Liver (tissue), 9 donors: ENCODE data around the gene CELF1. TPM values are rescaled to one million over a fixed set of nuclear protein-coding genes. Genes with fewer than 3 reads are reported as not detected.

Source experiments
- DNase-seq: peaks from one replicate; pipeline ENCODE4 v3.0.0-alpha.2; 2017; ENCODE audit warnings: low spot score
- H3K27ac ChIP-seq, 2 donors: one replicate each; pipeline ENCODE4 v1.7.0; 2013; ENCODE audit warnings: inconsistent platforms in 2 of 2, low read length in 2 of 2, control low read depth in 1 of 2, low read depth in 1 of 2, mild to moderate bottlenecking in 1 of 2
- H3K27me3 ChIP-seq, 4 donors: one replicate each; pipeline versions ENCODE4 v1.6.1 to v1.7.0; 2013; ENCODE audit warnings: low read length in 3 of 4, inconsistent platforms in 1 of 4, mild to moderate bottlenecking in 1 of 4, moderate library complexity in 1 of 4; ENCODE audit not compliant: control insufficient read depth in 4 of 4, insufficient read depth in 4 of 4
- H3K36me3 ChIP-seq, 4 donors: one replicate each; pipeline versions ENCODE4 v1.6.1 to v1.7.0; 2013; ENCODE audit warnings: low read length in 3 of 4, mild to moderate bottlenecking in 3 of 4, low read depth in 1 of 4, moderate library complexity in 1 of 4; ENCODE audit not compliant: control insufficient read depth in 4 of 4, insufficient read depth in 3 of 4
- H3K4me1 ChIP-seq, 4 donors: one replicate each; pipeline versions ENCODE4 v1.6.1 to v1.7.0; 2013; ENCODE audit warnings: low read length in 3 of 4, mild to moderate bottlenecking in 3 of 4, moderate library complexity in 1 of 4; ENCODE audit not compliant: control insufficient read depth in 4 of 4, insufficient read depth in 4 of 4
- H3K4me3 ChIP-seq, 3 donors: one replicate each; pipeline versions ENCODE4 v1.6.1 to v1.7.0; 2013; ENCODE audit warnings: low read length in 3 of 3, control low read depth in 1 of 3, low read depth in 1 of 3, mild to moderate bottlenecking in 1 of 3
- H3K9ac ChIP-seq, 2 donors: one replicate each; pipeline ENCODE4 v1.7.0; 2013; ENCODE audit warnings: low read length in 2 of 2, mild to moderate bottlenecking in 2 of 2, moderate library complexity in 2 of 2, control low read depth in 1 of 2, low read depth in 1 of 2
- H3K9me3 ChIP-seq, 4 donors: one replicate each; pipeline versions ENCODE4 v1.6.1 to v1.7.0; 2013; ENCODE audit warnings: low read length in 3 of 4; ENCODE audit not compliant: control insufficient read depth in 4 of 4
- ATF3 ChIP-seq: IDR thresholded peaks from 2 replicates; pipeline ENCODE4 v1.6.1; 2016; ENCODE audit warnings: antibody characterized with exemption
- EGR1 ChIP-seq, 2 donors: IDR thresholded peaks; 2 replicates each; pipeline ENCODE4 v1.6.1; 2016 to 2018; ENCODE audit warnings: antibody characterized with exemption in 2 of 2, low read depth in 2 of 2
- FOXA1 ChIP-seq: IDR thresholded peaks from 2 replicates; pipeline ENCODE4 v1.6.1; 2016; ENCODE audit warnings: antibody characterized with exemption
- FOXA2 ChIP-seq: IDR thresholded peaks from 2 replicates; pipeline ENCODE4 v1.6.1; 2016; ENCODE audit warnings: antibody characterized with exemption
- HNF4A ChIP-seq, 2 donors: conservative IDR thresholded peaks; 2 replicates each; pipeline ENCODE4 v1.6.1; 2016; ENCODE audit warnings: antibody characterized with exemption in 2 of 2, mild to moderate bottlenecking in 2 of 2
- HNF4G ChIP-seq: IDR thresholded peaks from 2 replicates; pipeline ENCODE4 v1.6.1; 2016; ENCODE audit warnings: antibody characterized with exemption
- JUND ChIP-seq, 2 donors: IDR thresholded peaks; 2 replicates each; pipeline ENCODE4 v1.6.1; 2016; ENCODE audit warnings: antibody characterized with exemption in 2 of 2
- MAX ChIP-seq: IDR thresholded peaks from 2 replicates; pipeline ENCODE4 v1.6.1; 2016; ENCODE audit warnings: antibody characterized with exemption
- NR2F2 ChIP-seq: IDR thresholded peaks from 2 replicates; pipeline ENCODE4 v1.6.1; 2016; ENCODE audit warnings: antibody characterized with exemption
- RAD21 ChIP-seq, 2 donors: IDR thresholded peaks; 2 replicates each; pipeline ENCODE4 v1.6.1; 2016; ENCODE audit warnings: antibody characterized with exemption in 2 of 2, mild to moderate bottlenecking in 2 of 2
- RXRA ChIP-seq, 2 donors: IDR thresholded peaks; 2 replicates each; pipeline ENCODE4 v1.6.1; 2017 to 2018; ENCODE audit warnings: antibody characterized with exemption in 2 of 2, mild to moderate bottlenecking in 1 of 2
- TAF1 ChIP-seq: conservative IDR thresholded peaks from 2 replicates; pipeline ENCODE4 v1.6.1; 2016; ENCODE audit warnings: antibody characterized with exemption, mild to moderate bottlenecking
- YY1 ChIP-seq: IDR thresholded peaks from 2 replicates; pipeline ENCODE4 v1.6.1; 2016; ENCODE audit warnings: antibody characterized with exemption, mild to moderate bottlenecking
- WGBS: extraction: QIAGEN DNeasy Blood & Tissue Kit; methylation state at CpG from one replicate; pipeline ENCODE4 v1.1.7; 2013; 5-methylcytosine and 5-hydroxymethylcytosine counted together
- polyA plus RNA-seq, 2 donors: library from polyadenylated mRNA; stranded (reverse) in 1 of 2; unstranded in 1 of 2; fragments of 200-250 nt in 1 of 2; fragments of >200 nt in 1 of 2; fragmentation: Nextera tagmentation in 1 of 2; extraction: Ambion mirVana in 1 of 2; gene quantifications; one replicate each; pipeline versions ENCODE4 v1.2.1 to v1.2.3, GENCODE V29; 2013 to 2015
- total RNA-seq, 2 donors: library from RNA; depleted of rRNA; stranded (reverse); fragments of >200 nt; gene quantifications; one replicate each; pipeline ENCODE4 v1.2.3, GENCODE V29; 2014
- TF ChIP-seq, protein P1 (sequence below): IDR thresholded peaks from 2 replicates; pipeline ENCODE4 v1.6.1; 2016; ENCODE audit warnings: antibody characterized with exemption
- donor health status: healthy.
- donor health status: healthy.
- donor health status: healthy.
- donor health status: healthy.
- donor health status: healthy.

CELF1 gene
- total and polyA plus RNA-seq, 4 donors, result 23.5 to 139 (median 60.3) TPM

GRCh38 chr11:47511917-47512316 is 41.0 kb downstream of the CELF1 start:
- H3K27ac ChIP-seq, result no peak overlapping the region
- H3K9ac ChIP-seq, result no peak overlapping the region
- TF ChIP-seq JUND (IDR thresholded peaks at IDR 0.05), result no peak
- TF ChIP-seq NR2F2, result no peak
- no peak for TF ChIP-seq MAX
- no peaks in the 10 kb centered on the region for H3K36me3 ChIP-seq
- no peaks in the 10 kb centered on the region for H3K27me3 ChIP-seq
- peaks cover 11 to 54% (median 29%) of the 10 kb centered on the region in 4 donors for H3K4me1 ChIP-seq
- no peak overlapping the region for H3K4me3 ChIP-seq
- 89% methylated on average over 7 of the region's 7 CpGs for WGBS
- no peak for DNase-seq
- no peaks in the 10 kb centered on the region for H3K9me3 ChIP-seq

- H3K4me3 ChIP-seq, result no peak overlapping the region
- no peak for DNase-seq
- no peak overlapping the region for H3K27ac ChIP-seq
- no peak overlapping the region for H3K9ac ChIP-seq
- no peaks in the 10 kb centered on the region for H3K36me3 ChIP-seq
- H3K9me3 ChIP-seq, result no peaks in the 10 kb centered on the region
- H3K4me1 ChIP-seq, result peaks cover 4 to 41% (median 22%) of the 10 kb centered on the region in 4 donors
- H3K27me3 ChIP-seq, result no peaks in the 10 kb centered on the region
- TF ChIP-seq HNF4A (conservative IDR thresholded peaks at IDR 0.05) (peak; percentile 27 to 74), FOXA2 (no peak), YY1 (no peak), ATF3 (no peak), RXRA (IDR thresholded peaks at IDR 0.05) (peak in 1 of 2 donors; percentile 20), FOXA1 (no peak), MAX (peak; percentile 24), TAF1 (no peak), RAD21 (IDR thresholded peaks at IDR 0.05) (no peak)
- TF ChIP-seq, protein P1, sequence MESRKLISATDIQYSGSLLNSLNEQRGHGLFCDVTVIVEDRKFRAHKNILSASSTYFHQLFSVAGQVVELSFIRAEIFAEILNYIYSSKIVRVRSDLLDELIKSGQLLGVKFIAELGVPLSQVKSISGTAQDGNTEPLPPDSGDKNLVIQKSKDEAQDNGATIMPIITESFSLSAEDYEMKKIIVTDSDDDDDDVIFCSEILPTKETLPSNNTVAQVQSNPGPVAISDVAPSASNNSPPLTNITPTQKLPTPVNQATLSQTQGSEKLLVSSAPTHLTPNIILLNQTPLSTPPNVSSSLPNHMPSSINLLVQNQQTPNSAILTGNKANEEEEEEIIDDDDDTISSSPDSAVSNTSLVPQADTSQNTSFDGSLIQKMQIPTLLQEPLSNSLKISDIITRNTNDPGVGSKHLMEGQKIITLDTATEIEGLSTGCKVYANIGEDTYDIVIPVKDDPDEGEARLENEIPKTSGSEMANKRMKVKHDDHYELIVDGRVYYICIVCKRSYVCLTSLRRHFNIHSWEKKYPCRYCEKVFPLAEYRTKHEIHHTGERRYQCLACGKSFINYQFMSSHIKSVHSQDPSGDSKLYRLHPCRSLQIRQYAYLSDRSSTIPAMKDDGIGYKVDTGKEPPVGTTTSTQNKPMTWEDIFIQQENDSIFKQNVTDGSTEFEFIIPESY, result no peak
- WGBS, result 79% methylated on average over 7 of the region's 7 CpGs
These were observed 42.7 kb downstream of the CELF1 start for GRCh38 chr11:47510209-47510608.

DNA sequence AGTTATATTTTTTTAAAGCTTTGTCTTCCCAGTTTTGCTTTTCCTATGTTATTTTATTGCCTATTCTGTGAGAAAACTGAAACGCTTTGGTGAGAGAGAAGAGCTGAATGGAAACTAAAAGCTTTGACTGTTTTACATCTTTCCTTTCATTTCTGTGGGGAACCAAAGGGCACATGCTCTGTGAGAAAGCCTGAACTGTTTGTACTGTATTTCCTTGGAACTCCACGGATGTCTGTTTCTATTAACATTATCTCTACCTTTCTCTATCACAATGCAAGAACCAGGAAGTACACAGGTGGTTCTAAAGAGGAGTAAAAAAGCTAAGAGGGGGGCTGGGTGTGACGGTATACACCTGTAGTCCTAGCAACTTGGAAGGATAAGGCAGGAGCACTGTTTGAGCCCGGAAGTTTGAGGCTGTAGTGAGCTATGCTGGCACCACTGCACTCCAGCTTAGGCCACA is 43.8 kb downstream of the CELF1 start:
- no peak overlapping the region for H3K4me3 ChIP-seq
- no peak for TF ChIP-seq EGR1 (IDR thresholded peaks at IDR 0.05; ENCODE audit: low read depth in 2 of 2)
- TF ChIP-seq TAF1, result no peak
- TF ChIP-seq NR2F2, result no peak
- no peak for TF ChIP-seq HNF4G
- TF ChIP-seq, protein P1, result no peak
- WGBS, result 46% methylated on average over 4 of the region's 4 CpGs
- H3K36me3 ChIP-seq, result no peaks in the 10 kb centered on the region
- no peak overlapping the region for H3K9ac ChIP-seq
- H3K27me3 ChIP-seq, result no peaks in the 10 kb centered on the region
- DNase-seq, result no peak
- H3K27ac ChIP-seq, result peak overlapping the region; percentile 7 to 41
- no peaks in the 10 kb centered on the region for H3K9me3 ChIP-seq
- H3K4me1 ChIP-seq, result peaks cover 4 to 36% (median 20%) of the 10 kb centered on the region in 4 donors
